RWPE1 (cell line): ENCODE results near the gene CBFA2T2.

Source experiments
- CTCF ChIA-PET: fragments of 350-600 bp; sonication (Branson Sonifier 250); formaldehyde crosslinking; extraction: SDS; loops from one replicate; lab custom pipeline; 2021; lab: Yijun Ruan, JAX
- POLR2A ChIA-PET: fragments of 400-600 bp; formaldehyde crosslinking; extraction: SDS; loops from one replicate; lab custom pipeline; 2020; ENCODE audit warnings: antibody characterized with exemption; ENCODE audit not compliant: low non-redundant PET; lab: Yijun Ruan, JAX
- DNase-seq: peaks from one replicate; pipeline ENCODE4 v3.0.0; 2012; ENCODE audit warnings: low spot score
- H3K27ac ChIP-seq: fragments of 450-650 bp; 2 replicates; pipeline ENCODE4 v1.5.1; 2017
- TF ChIP-seq, protein P1 (sequence below): fragments of 450-650 bp; conservative IDR thresholded peaks from 2 replicates; pipeline ENCODE4 v1.5.1; 2017; ENCODE audit warnings: low read depth, mild to moderate bottlenecking

Gene CBFA2T2

DNA sequence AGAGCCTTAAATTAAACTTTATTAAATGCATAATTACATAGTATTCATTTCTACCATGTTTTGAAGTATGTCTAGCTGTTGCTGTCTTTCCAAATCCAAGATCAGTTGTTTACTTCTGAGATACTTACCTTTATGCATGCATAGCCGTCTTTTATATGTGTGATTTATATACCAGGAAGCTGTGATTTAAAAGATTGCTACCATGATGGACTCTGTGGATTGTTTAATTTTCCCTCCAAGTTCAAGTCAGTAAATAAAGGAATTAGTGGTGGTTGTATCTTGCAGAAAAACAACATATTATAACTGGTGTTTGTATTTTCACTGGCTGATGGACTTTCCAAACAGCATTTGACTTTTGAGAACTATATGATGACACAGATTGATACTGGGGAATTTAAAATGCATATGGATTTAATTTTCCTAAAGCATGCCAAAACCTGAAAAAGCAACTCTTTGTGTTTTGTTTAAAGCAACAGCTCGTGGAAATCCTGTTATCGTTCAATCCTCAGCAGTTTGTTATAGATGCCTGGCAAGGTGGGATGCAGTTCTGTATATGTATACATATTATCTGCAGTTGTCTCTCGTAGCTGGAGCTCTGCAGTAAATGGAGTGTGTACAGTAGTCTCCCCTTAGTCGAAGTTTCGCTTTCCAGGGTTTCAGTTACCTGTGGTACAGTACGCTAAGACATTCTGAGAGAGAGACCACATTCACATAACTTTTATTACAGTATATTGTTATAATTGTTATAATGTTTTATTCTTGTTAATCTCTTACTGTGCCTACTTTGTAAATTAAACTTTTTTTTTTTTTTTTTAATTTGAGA is 77.1 kb downstream of the CBFA2T2 start:
- no peak for DNase-seq
- TF ChIP-seq, protein P1, sequence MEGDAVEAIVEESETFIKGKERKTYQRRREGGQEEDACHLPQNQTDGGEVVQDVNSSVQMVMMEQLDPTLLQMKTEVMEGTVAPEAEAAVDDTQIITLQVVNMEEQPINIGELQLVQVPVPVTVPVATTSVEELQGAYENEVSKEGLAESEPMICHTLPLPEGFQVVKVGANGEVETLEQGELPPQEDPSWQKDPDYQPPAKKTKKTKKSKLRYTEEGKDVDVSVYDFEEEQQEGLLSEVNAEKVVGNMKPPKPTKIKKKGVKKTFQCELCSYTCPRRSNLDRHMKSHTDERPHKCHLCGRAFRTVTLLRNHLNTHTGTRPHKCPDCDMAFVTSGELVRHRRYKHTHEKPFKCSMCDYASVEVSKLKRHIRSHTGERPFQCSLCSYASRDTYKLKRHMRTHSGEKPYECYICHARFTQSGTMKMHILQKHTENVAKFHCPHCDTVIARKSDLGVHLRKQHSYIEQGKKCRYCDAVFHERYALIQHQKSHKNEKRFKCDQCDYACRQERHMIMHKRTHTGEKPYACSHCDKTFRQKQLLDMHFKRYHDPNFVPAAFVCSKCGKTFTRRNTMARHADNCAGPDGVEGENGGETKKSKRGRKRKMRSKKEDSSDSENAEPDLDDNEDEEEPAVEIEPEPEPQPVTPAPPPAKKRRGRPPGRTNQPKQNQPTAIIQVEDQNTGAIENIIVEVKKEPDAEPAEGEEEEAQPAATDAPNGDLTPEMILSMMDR, result no peak
- ChIA-PET POLR2A (no interaction called here), CTCF (interaction anchor here (0.6 to 1.0 kb wide), 2 partner anchors 97 to 196 kb away, joined by 3 to 4 read pairs; no protein-coding TSS in a partner anchor)
- H3K27ac ChIP-seq, result no peak overlapping the region

DNA sequence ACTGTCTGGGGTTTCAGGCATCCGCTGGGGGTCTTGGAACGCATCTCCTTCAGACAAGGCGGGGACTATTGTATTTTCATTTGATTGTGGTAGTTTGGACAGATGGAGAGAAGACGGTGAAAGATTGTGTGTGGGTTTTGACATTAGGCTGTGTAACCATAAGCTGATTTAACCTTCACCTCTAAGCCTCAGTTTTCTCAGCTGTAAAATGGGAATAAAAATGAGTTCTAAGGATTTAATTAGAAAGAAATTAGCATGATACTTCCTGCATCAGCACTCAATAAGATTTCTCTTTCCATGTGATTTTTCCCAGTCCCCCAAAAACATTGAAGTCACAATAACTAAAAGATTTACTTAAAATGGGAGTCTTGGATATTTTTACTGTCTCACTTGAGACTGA is 78.1 kb downstream of the CBFA2T2 start:
- POLR2A ChIA-PET, result no interaction called here

GRCh38 chr20:33568378-33568777 is 78.5 kb downstream of the CBFA2T2 start:
- no peak for DNase-seq
- CTCF ChIA-PET, result interaction anchor here (0.6 to 1.0 kb wide), 2 partner anchors 53 to 98 kb away, joined by 3 read pairs; partner anchors contain the start of gene ACTL10
- POLR2A ChIA-PET, result interaction anchor here (0.6 kb wide), 1 partner anchor 14 kb away, joined by 3 read pairs; no protein-coding TSS in a partner anchor
- peak overlapping the region; percentile 44 for H3K27ac ChIP-seq
- TF ChIP-seq, protein P1, result no peak

More for the DNA sequence above, 78.1 kb downstream of the CBFA2T2 start:
- CTCF ChIA-PET, result no interaction called here
- H3K27ac ChIP-seq, result no peak overlapping the region
- no peak for DNase-seq
- TF ChIP-seq, protein P1, result no peak

DNA sequence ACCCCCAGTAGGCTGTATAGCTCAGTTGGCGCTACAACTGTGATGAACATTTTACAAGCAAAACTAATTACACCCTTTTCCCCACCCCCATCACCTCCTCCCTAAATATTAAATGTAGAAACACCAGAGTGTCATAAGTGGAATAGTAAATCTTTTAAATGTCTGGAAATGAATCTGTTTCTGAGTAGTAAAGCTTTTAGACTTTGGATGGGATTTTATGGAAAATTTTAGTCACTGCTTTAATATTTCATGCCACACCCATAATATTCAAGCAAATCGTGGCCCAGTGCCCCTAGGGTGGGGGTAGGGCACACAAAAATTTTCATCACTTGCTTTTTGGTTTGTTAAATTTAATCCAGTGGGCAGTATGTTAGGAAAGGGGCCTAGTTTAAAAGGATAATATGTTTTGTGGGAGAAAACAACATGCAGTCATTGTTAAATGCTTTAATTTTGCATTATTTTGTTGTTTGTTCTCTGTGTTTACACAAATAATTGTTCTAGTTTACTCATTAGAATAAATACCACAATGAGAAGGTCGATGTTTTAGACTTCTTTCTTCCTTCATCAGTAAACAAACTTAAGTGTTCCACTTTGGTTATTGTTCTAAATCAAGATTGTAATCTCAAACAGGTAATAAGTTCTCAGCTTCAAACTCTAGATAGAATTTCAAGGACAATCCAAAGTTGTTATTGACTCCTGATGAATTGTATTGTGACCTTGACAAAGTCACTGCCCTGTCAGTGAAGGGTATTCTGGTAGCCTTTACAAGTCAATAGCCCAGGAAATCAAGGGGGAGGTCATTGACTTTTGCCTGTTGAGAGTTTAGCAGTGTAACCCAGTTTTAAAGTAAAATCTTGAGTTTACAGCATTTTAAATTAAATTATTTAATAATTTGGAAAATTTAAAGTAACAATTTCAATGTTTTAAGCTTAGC is 79.2 kb downstream of the CBFA2T2 start:
- H3K27ac ChIP-seq, result peak overlapping the region; percentile 64

GRCh38 chr20:33569802-33570391 is 80.0 kb downstream of the CBFA2T2 start:
- H3K27ac ChIP-seq, result peak overlapping the region; percentile 64
- POLR2A ChIA-PET, result no interaction called here

More for the DNA sequence above, 79.2 kb downstream of the CBFA2T2 start:
- no peak for DNase-seq
- ChIA-PET CTCF (interaction anchor here (0.5 to 1.0 kb wide), 4 partner anchors 54 to 234 kb away, joined by 3 to 5 read pairs (median 3); partner anchors contain the start of gene ACTL10), POLR2A (interaction anchor here (0.6 kb wide), 1 partner anchor 14 kb away, joined by 3 read pairs; no protein-coding TSS in a partner anchor)
- TF ChIP-seq, protein P1, result no peak

More at GRCh38 chr20:33569802-33570391, 80.0 kb downstream of the CBFA2T2 start:
- CTCF ChIA-PET, result interaction anchor here (0.6 kb wide), 1 partner anchor 155 kb away, joined by 5 read pairs; no protein-coding TSS in a partner anchor
- TF ChIP-seq, protein P1, result no peak
- peak; percentile 43 for DNase-seq
